ENCODE results near the gene PTPRN.

PTPRN gene

DNA sequence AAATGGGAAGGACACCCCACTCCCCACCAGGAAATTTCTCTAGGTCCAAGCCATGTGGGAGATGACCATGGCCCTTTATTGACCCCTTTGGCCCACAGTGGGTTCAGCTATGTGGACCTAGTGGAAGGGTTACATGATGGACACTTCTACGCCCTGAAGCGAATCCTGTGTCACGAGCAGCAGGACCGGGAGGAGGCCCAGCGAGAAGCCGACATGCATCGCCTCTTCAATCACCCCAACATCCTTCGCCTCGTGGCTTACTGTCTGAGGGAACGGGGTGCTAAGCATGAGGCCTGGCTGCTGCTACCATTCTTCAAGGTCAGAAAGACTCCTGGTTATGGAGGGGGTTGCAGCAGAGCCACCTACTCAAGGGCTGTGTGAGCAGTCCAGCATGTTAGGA, 62.6 kb downstream of the PTPRN start:
- DNase-seq: no peak

DNA sequence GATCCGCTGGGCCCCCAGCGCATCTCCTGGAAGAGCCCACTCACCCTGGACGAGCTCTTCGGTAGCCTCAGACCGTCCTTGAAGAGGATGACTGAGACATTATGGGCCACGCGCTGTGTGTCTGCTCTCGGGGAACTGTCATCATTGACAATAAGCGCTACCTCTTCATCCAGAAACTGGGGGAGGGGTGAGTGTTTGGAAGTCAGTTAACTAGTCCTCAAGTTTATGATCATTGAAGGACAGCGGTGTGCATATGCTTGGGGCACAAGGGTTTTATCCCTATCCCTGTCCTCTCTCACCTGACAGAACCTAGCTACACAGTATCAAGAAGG, 63.3 kb downstream of the PTPRN start:
- no peak for DNase-seq

DNA sequence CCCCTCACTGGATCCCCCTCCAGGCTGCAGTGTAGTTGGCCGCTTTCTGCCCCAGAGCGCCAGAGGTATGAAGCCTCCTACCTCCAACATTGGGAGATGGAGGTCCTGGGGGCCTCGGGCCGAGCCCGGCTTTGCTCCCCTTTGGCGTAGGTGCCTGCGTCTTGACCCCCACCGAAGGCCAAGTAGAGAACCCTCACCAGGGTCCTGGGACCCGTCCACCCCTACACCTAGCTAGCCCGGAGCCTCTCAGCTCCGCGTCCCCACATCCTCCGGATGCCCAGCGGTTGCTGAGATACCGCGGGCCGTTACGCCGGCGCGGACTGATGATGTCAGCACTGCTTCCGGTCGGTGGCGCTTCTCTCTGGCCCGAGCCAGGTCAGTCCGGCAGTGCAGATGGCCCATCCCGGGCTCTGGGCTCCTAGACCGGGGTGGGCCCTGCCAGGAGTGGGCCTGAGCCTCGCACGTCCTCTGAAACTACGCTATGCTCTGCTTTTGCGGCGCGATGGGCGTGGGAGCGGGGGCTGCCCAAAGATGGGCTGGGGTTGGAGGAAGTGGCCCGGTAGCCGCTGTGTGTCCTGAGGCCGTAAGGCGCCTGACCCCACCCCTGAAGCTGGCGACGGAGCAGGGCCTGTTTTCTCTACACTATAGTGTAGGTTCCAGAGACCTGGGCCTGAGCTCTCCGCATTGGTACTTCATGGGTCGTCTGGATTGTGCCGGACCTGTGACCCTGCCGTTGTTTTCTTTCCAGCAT, 63.9 kb downstream of the PTPRN start, which contains the start of the genes GLB1L and STK16:
TSS of gene GLB1L (minus strand) at position 297 of the 751 bp plus-strand sequence. CDS start 1,871 bp downstream, outside the sequence.
TSS of gene STK16 (plus strand) at position 332 of the 751 bp plus-strand sequence. CDS start 521 bp downstream, outside the sequence.
- peak; percentile 61 to 96 (median 85) for DNase-seq

DNA sequence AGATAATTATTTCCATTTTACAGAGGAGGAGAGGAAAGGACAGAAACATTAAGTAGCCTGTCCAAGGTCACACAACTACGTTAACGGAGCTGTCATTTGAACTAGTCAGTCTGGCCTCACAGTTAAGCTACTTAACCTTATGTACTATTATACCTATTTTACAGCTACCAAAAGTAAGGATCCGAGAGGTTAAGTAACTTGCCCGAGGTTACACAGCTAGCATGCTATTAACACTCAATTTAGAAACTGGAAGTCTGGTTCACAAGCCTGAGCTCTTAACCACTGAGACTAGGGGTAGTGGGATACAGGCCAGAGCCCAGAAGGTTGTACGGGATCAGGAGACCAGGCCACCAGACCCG, 64.4 kb downstream of the PTPRN start:
- no peak for DNase-seq

DNA sequence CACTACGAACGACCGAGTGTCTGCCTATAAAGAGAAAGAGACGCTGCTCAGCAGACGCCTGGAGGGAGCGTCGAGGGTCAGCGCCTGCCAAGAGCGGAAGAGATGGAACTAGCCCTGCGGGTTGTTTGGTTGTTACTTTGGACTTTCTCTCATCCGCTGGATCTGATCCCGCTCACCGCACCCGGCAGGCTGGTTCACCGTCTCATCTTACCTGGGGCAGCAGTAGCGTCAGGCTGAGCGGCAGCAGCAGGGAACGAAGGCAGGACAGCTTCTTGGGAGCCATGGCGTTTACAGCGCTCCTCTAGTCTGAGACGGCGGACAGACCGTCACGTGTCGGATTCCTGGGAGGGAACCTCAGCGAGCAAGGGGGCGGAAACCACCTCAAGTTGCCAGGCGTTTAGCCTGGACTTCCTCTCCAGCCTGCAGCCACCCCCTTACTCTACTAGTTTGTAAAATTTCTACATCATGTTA, 65.9 kb downstream of the PTPRN start:
- no peak for DNase-seq
